ENCODE measurements around the gene PHACTR2.

DNA sequence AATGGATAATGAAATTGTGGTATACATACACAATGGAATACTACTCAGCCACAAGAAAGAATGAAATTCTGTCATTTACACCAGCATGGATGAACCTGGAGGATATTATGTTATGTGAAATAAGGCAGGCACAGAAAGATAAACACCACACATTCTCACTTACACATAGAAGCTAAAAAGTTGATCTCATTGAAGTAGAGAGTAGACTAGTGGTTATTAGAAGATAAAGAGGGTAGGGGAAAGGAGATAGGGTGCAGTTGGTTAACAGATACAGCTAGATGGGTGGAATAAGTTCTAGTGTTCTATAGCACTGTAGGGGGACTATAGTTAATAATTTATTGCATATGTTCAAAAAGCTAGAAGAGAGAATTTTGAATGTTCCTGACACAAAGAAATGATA, 139.9 kb downstream of the PHACTR2 start:
- TF ChIP-seq, protein P1, sequence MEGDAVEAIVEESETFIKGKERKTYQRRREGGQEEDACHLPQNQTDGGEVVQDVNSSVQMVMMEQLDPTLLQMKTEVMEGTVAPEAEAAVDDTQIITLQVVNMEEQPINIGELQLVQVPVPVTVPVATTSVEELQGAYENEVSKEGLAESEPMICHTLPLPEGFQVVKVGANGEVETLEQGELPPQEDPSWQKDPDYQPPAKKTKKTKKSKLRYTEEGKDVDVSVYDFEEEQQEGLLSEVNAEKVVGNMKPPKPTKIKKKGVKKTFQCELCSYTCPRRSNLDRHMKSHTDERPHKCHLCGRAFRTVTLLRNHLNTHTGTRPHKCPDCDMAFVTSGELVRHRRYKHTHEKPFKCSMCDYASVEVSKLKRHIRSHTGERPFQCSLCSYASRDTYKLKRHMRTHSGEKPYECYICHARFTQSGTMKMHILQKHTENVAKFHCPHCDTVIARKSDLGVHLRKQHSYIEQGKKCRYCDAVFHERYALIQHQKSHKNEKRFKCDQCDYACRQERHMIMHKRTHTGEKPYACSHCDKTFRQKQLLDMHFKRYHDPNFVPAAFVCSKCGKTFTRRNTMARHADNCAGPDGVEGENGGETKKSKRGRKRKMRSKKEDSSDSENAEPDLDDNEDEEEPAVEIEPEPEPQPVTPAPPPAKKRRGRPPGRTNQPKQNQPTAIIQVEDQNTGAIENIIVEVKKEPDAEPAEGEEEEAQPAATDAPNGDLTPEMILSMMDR (IDR thresholded peaks at IDR 0.05), result no peak
- TF ChIP-seq POLR2A (IDR thresholded peaks at IDR 0.05), result no peak

Data from testis (tissue), 2 donors.